Ishikawa (cell line): ENCODE measurements around the gene PLIN4.

Experiments
- CEBPB ChIP-seq: IDR thresholded peaks from 2 replicates; pipeline ENCODE4 v1.6.1; 2012
- EP300 ChIP-seq: IDR thresholded peaks from 2 replicates; pipeline ENCODE4 v1.6.1; 2012; ENCODE audit warnings: borderline replicate concordance
- YY1 ChIP-seq: IDR thresholded peaks from 2 replicates; pipeline ENCODE4 v1.6.1; 2012; ENCODE audit warnings: low read depth
- TF ChIP-seq, protein P1 (sequence below): IDR thresholded peaks from 2 replicates; pipeline ENCODE4 v1.6.1; 2012; ENCODE audit warnings: low read depth, mild to moderate bottlenecking

DNA sequence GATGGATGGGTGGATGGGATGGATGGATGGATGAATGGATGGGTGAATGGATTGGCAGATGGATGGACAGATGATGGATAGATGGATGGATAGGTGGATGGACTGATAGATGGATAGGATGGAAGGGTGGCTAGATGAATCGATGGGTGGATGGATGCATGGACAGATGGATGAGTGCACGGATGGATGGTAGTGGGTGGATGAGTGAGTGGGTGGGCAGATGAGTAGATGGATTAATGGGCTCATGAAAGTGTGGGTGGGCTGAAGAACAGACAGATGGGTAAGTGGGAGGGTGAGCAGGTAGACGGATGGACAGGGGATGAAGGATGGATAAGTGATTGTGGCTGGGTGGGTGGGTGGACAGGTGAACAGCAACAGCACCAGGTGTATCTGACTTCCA, 35.5 kb upstream of the PLIN4 start:
- TF ChIP-seq, protein P1, sequence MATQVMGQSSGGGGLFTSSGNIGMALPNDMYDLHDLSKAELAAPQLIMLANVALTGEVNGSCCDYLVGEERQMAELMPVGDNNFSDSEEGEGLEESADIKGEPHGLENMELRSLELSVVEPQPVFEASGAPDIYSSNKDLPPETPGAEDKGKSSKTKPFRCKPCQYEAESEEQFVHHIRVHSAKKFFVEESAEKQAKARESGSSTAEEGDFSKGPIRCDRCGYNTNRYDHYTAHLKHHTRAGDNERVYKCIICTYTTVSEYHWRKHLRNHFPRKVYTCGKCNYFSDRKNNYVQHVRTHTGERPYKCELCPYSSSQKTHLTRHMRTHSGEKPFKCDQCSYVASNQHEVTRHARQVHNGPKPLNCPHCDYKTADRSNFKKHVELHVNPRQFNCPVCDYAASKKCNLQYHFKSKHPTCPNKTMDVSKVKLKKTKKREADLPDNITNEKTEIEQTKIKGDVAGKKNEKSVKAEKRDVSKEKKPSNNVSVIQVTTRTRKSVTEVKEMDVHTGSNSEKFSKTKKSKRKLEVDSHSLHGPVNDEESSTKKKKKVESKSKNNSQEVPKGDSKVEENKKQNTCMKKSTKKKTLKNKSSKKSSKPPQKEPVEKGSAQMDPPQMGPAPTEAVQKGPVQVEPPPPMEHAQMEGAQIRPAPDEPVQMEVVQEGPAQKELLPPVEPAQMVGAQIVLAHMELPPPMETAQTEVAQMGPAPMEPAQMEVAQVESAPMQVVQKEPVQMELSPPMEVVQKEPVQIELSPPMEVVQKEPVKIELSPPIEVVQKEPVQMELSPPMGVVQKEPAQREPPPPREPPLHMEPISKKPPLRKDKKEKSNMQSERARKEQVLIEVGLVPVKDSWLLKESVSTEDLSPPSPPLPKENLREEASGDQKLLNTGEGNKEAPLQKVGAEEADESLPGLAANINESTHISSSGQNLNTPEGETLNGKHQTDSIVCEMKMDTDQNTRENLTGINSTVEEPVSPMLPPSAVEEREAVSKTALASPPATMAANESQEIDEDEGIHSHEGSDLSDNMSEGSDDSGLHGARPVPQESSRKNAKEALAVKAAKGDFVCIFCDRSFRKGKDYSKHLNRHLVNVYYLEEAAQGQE: no peak
- TF ChIP-seq EP300 (no peak), YY1 (no peak), CEBPB (no peak)
